Stimulated activated CD4-positive, alpha-beta T cell treated with anti-CD3 and anti-CD28 coated beads, Interleukin-1b, Interleukin-23, amount 100 ng/mL, for 48 hours (primary cell): ENCODE data around the gene DROSHA.
"Not testable (repeated sequence)": the region's sequence is repeated elsewhere in the genome, so short reads cannot be mapped to it uniquely, and the experiment has no call there.

Experiments
- DNase-seq: peaks from one replicate; pipeline ENCODE4 v3.0.0-alpha.2; 2020

DROSHA gene

GRCh38 chr5:31412324-31412723 lies 119.6 kb downstream of the DROSHA start:
- DNase-seq = no peak

DNA sequence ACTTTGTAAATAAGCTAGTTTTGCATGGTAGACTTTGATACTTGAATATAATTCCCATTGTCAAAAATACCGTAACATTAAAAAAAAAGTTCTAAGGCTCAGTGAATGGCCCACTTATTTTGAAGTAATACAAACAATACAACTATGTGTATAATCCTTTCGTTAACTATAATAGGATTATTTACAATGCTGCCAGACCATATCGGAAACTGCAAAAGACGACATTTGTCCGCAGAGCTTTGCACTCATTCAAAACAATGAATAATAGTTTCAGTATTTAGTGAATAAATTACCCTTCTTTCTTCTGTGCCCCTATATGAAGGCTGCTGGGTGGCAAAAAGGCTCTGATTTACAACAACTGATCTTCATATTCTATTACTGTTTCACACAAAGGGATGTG lies 121.8 kb downstream of the DROSHA start:
- no peak for DNase-seq

DNA sequence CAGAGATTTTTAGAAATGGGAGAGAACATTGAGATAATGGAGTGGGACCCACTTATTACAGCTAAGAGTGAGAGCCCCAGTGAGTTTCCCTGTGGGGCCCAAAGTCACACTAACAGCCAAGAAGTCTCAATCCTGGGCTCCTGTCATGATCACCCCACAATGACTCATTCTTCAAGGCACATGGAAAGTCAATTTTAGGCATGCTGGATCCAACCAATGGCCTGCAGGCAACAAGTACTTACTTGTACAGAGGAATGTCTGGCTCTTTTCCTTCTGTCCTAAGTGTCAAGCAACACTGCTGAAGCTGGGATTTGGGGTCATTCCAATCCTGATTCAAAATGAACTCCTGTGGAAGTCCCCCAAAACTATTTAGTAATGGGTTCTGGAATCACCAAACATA lies 123.1 kb downstream of the DROSHA start:
- DNase-seq = no peak

GRCh38 chr5:31407921-31408693 lies 123.8 kb downstream of the DROSHA start:
- no peak for DNase-seq

GRCh38 chr5:31404325-31404724 lies 127.6 kb downstream of the DROSHA start:
- no peak for DNase-seq

GRCh38 chr5:31401691-31402090 lies 130.2 kb downstream of the DROSHA start:
- no peak for DNase-seq

DNA sequence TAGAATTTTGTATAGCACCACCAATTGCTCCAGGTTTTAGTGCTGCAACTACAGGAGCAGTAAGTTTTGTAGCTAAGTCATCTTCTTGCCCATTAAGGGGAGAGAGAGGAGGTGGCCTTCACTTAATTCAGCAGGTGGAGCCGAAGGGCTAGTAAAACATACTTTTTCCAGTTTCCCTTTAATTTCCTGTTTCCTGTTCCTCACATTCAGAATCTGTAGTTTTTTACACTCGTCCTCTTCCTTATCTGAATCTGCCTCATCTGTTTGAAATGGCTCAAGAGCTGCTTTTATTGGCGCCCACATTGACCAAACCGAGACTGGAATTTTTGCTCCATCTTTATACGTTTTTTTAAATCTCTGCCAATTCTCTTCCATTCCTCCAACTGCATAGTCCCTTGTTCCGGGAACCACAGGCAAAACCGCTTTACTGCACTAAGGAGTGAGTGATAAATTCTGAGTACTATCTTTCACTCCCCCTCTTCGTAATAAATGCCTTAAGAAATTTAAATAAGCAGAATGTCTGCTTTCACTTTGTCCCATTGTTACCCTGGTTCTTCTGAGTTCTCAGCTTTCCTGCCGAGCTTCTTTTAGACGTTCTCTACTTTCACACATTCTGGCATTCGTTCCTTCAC lies 133.9 kb downstream of the DROSHA start:
- no peak for DNase-seq

- DNase-seq = no peak
These were observed 135.1 kb downstream of the DROSHA start for GRCh38 chr5:31396611-31397295.

DNA sequence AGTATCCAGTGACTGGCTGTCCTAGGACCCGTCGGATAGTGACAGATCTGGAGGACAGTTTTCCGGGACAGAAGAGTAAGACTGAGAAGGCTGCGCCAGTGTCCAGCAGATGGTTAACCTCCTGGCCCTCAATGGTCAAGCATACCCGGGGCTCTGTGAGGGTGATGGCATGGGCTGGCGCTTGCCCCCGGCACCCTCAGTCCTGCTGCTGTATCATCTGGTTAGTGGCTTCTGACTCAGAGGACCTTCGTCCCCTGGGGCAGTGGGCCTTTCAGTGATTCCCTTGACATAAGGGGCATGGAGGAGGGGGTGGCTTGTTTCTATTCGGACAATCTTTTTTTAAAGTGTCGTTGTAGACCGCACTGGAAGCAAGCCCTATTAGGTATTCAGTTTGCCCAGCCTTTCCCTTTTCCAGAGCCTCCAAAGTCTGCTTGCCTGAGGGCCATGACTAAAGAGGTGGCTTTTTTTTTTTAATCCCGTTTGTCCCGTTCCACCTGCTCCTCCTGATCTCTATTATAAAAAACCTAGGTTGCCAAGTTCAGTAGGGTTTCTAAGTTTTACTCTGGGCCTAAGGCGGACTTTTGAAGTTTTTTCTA lies 136.3 kb downstream of the DROSHA start:
- not testable (repeated sequence) for DNase-seq

DNA sequence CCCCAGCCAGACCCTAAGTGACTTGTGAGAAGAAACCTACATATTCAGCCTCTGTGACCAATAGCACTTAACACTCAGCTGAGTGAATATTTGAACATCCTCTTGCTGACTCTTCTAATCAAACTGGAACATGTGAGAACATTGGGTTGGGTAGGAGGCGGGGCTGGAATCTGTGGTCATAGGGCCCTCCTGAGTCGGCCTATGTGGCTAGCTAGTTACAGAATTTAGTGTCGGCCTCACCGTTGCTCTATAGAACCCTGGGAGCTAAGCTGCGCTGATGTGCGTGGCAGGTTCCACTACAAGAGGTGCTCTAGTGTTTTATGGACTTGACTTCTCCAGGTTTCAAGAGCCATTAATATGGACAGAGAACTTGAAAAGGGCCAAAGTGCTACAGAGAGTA lies 138.8 kb downstream of the DROSHA start:
- no peak for DNase-seq

DNA sequence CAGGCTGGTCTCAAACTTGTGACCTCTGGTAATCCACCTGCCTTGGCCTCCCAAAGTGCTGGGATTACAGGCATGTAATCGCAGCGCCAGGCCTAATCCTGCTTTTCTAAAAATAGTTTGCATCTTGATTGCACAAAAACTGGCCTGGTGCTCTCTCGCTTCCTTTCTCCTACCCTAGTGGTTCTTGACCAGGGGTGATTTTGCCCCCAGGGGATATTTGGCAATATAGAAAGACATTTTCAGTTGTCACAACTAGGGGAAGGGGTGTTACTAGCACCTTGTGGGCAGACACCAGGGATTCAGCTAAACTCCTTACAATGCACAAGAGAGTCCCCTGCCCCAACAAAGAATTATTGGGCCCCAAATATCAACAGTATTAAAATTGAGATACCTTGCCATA lies 139.8 kb downstream of the DROSHA start:
- no peak for DNase-seq

- DNase-seq = no peak
These were observed 141.6 kb downstream of the DROSHA start for GRCh38 chr5:31390256-31390655.

GRCh38 chr5:31385774-31386537 lies 145.9 kb downstream of the DROSHA start:
- no peak for DNase-seq

GRCh38 chr5:31383734-31384133 lies 148.2 kb downstream of the DROSHA start:
- DNase-seq = no peak

DNA sequence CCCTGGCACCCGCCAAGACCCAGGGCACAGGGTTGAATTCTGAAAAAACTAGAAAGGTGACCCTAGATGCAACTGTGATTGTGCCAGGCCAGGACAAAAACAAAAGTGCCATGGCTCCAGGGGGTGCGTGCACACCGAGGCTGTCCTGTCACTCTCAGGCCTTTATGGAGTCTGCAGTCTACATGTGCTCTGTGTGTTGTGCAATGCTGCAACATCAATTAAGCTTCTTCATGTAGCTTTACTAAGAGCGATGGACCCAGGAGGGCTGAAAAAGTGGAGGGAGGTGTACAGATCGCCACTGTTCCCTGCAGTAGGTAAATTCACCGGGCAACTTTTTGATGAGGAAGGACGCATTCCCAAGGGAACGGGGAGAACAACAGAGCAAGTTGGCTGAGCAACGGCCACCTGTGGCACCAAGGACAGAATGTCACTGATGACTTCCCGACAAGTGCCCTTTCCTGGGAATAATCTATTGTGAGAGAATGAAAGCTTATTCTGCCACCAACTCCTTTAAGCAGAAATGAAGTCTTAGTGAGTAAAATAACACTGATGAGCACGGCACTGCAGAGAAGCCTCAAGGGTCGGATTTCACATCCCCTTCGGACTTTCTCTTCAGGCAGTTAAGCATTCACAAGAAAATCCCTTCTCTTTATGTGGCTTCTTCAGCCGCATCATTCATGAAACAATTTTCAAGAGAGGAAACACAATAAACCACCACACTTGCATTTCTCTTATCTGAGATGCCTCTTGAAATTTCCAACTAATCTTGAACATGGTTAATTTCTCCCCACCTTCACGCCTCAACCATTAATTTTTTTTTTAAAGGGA lies 149.6 kb downstream of the DROSHA start:
- DNase-seq = no peak

DNA sequence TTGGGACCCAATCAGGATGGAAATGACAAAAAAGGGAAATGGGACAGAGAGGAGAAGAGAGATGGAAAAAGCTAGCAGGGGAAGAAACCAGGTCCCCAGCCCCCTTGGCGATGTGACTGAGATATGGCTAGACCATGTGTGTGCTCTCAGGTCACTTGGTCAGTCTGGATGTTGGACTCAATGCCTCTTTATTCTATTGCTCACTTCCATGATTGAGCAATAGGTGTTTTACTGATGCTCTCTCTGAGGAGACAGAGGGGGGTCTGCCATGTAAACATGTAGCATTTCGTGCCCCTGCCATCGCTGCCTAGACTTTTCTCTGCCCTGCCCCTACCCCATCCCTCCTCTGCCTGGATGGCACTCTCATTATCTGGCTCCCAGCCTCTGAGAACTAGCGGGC lies 150.6 kb downstream of the DROSHA start:
- no peak for DNase-seq

GRCh38 chr5:31380049-31380448 lies 151.8 kb downstream of the DROSHA start:
- no peak for DNase-seq

DNA sequence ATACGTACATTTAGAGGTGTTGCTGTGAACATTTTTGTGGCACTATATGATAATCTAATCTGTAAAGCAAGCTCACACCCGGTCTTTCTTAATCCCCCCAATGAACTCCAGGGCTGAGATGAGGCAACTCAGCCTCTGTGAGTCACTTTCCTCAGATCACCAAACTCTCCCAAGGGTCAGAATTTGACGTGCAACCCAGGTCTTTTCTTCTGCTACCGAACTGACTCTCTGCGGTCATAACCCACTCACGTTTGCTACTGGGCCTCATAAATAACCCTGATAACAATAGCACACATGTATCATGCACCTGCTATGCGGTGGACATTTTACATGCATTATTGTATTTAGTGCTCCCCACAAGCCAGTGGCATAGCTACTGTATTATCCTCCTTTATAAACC lies 153.1 kb downstream of the DROSHA start:
- no peak for DNase-seq

- DNase-seq = no peak
These were observed 153.8 kb downstream of the DROSHA start for GRCh38 chr5:31378136-31378535.

- DNase-seq = no peak
These were observed 154.5 kb downstream of the DROSHA start for GRCh38 chr5:31377274-31377946.

DNA sequence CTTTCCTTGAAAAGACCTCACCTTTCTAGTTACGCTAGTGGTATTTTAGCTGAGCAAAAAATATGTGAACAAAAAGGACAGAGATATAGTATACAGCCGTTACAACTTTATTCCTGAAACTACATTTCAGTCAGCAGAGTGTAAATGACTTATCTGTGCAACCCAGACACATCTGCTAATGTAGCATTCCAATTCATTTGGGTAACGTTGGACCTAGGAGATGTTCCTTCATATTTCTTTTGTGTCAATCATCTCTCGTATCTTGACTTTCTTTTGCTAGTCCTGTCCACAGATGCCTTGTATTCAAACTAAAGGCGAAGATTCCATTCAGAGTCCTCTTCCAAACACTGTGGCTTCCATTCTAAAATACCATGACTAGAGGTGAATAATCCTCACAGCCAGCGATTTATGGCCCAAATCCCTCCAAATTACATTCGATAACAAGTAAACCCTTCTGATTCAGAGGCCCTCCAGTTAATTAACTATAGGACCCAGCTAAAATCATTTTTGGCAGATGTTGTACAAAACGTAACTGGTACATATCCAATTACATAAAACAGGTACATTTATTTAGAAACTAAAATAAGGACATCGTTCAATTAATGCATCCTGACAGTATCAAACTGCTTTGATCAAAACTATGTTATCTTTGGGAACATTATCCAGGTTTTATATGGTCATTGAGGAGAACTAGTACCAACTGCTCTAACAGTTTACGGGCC lies 155.7 kb downstream of the DROSHA start:
- DNase-seq = no peak
